Keratinocyte (primary cell): ENCODE results near the gene MANF. TPM values are rescaled to one million over a fixed set of nuclear protein-coding genes. Genes with fewer than 3 reads are reported as not detected.

Experiments used
- DNase-seq: peaks from one replicate; pipeline ENCODE4 v3.0.0-alpha.2; 2011; ENCODE audit warnings: low read depth, missing footprints, low spot score
- FAIRE-seq: peaks from 2 replicates; lab custom pipeline; 2011; peaks lifted over from hg19 to GRCh38; lab: Jason Lieb, UNC
- H2AFZ ChIP-seq: 2 replicates; pipeline ENCODE4 v1.6.0; 2012; ENCODE audit warnings: low read length, control low read depth, inconsistent platforms; ENCODE audit not compliant: control insufficient read depth
- H3K27ac ChIP-seq: 2 replicates; pipeline ENCODE4 v1.5.1; 2011; ENCODE audit warnings: low read length; ENCODE audit not compliant: control insufficient read depth, insufficient read depth
- H3K27me3 ChIP-seq: 3 replicates; pipeline ENCODE4 v1.6.0; 2011; ENCODE audit warnings: low read length; ENCODE audit not compliant: control insufficient read depth, insufficient read depth; ENCODE audit errors: extremely low read depth
- H3K36me3 ChIP-seq, 2 experiments: 2 replicates in 1 of 2; 3 replicates in 1 of 2; pipeline ENCODE4 v1.5.1; 2011; ENCODE audit warnings: low read length in 2 of 2, mild to moderate bottlenecking in 1 of 2; ENCODE audit not compliant: control insufficient read depth in 2 of 2, insufficient read depth in 2 of 2; ENCODE audit errors: extremely low read depth in 1 of 2
- H3K4me1 ChIP-seq: 3 replicates; pipeline ENCODE4 v1.5.1; 2011; ENCODE audit warnings: low read length; ENCODE audit not compliant: control insufficient read depth, insufficient read depth; ENCODE audit errors: extremely low read depth
- H3K4me2 ChIP-seq: 3 replicates; pipeline ENCODE4 v1.6.0; 2011; ENCODE audit warnings: low read depth, low read length; ENCODE audit not compliant: control insufficient read depth, insufficient read depth; ENCODE audit errors: extremely low read depth
- H3K4me3 ChIP-seq, 3 experiments: fragments of 200-600 bp in 1 of 3; sonication (generic) in 1 of 3; 2 replicates in 2 of 3; 3 replicates in 1 of 3; pipeline ENCODE4 v1.5.1; 2011 to 2016; ENCODE audit warnings: low read length in 3 of 3, mild to moderate bottlenecking in 3 of 3, control low read depth in 2 of 3, inconsistent platforms in 1 of 3, low read depth in 1 of 3, mixed read lengths in 1 of 3, mixed run types in 1 of 3, moderate library complexity in 1 of 3; ENCODE audit not compliant: control insufficient read depth in 2 of 3, insufficient read depth in 2 of 3; ENCODE audit errors: extremely low read depth in 1 of 3
- H3K79me2 ChIP-seq: 2 replicates; pipeline ENCODE4 v1.6.0; 2012; ENCODE audit warnings: low read length; ENCODE audit not compliant: control insufficient read depth, insufficient read depth
- H3K9ac ChIP-seq: 3 replicates; pipeline ENCODE4 v1.6.0; 2011; ENCODE audit warnings: low read length; ENCODE audit not compliant: control insufficient read depth, insufficient read depth; ENCODE audit errors: extremely low read depth
- H3K9me1 ChIP-seq: 3 replicates; pipeline ENCODE4 v1.6.0; 2011; ENCODE audit warnings: low read length; ENCODE audit not compliant: control insufficient read depth, insufficient read depth; ENCODE audit errors: extremely low read depth
- H3K9me3 ChIP-seq: 2 replicates; pipeline ENCODE4 v1.5.1; 2012; ENCODE audit warnings: low read depth, low read length; ENCODE audit not compliant: control insufficient read depth
- H4K20me1 ChIP-seq: 3 replicates; pipeline ENCODE4 v1.6.0; 2011; ENCODE audit warnings: low read length; ENCODE audit not compliant: control insufficient read depth, insufficient read depth; ENCODE audit errors: extremely low read depth
- CTCF ChIP-seq, 3 experiments: IDR thresholded peaks in 1 of 3; conservative IDR thresholded peaks in 1 of 3; optimal IDR thresholded peaks in 1 of 3; 2 replicates in 2 of 3; 3 replicates in 1 of 3; pipeline versions ENCODE3 to v1.5.1; 2011; ENCODE audit warnings: low read length in 3 of 3, mild to moderate bottlenecking in 3 of 3, moderate library complexity in 2 of 3, control low read depth in 1 of 3, inconsistent platforms in 1 of 3; ENCODE audit not compliant: insufficient read depth in 2 of 3; ENCODE audit errors: extremely low read depth in 1 of 3
- EZH2 ChIP-seq: IDR thresholded peaks from one replicate; pipeline ENCODE4 v1.6.1; 2012; ENCODE audit warnings: inconsistent platforms, mild to moderate bottlenecking, low read length, moderate library complexity
- dilution Hi-C: fragments of 300-500 bp; cut with MboI; formaldehyde crosslinking; loops from one replicate; pipeline ENCODE4 v1.7.0; 2020; ENCODE audit warnings: low sequenced_read_pairs; ENCODE audit not compliant: extremely low pct_ligation_motif_present
- polyA plus RNA-seq, 5 experiments: library from polyadenylated mRNA; depleted of rRNA in 3 of 5; stranded (reverse) in 3 of 5; stranded (forward) in 1 of 5; unstranded in 1 of 5; fragments of >200 nt; gene quantifications; 1 replicate in 1 of 5; 2 replicates in 3 of 5; 3 replicates in 1 of 5; pipeline versions ENCODE4 v1.2.1 to v1.2.3, GENCODE V29; 2011 to 2012; ENCODE audit warnings: missing spikeins in 2 of 5, low read depth in 1 of 5, low replicate concordance in 1 of 5

The MANF gene
- polyA plus RNA-seq, 1 donor (not counting 4 experiments of a cell fraction or from before 2014, with no cell fraction given), result 143 TPM

- peaks cover 9 to 25% of the 10 kb centered on the region in 2 experiments for H3K36me3 ChIP-seq
- no peaks in the 10 kb centered on the region for H3K4me1 ChIP-seq
Observed at GRCh38 chr3:51408021-51408420, 22.9 kb downstream of the MANF start.

GRCh38 chr3:51408813-51409212 lies 23.7 kb downstream of the MANF start:
- H3K9me1 ChIP-seq, result no peaks in the 10 kb centered on the region
- H3K36me3 ChIP-seq, result peaks cover 8 to 21% of the 10 kb centered on the region in 2 experiments
- no peak overlapping the region for H3K27ac ChIP-seq
- dilution Hi-C loops, result no loop called here
- no peaks in the 10 kb centered on the region for H3K27me3 ChIP-seq
- no peaks in the 10 kb centered on the region for H3K79me2 ChIP-seq
- DNase-seq (no peak), FAIRE-seq (no peak)
- TF ChIP-seq CTCF (optimal IDR thresholded peaks at IDR 0.05 in 1 of 3, IDR thresholded peaks at IDR 0.05 in 1 of 3, conservative IDR thresholded peaks at IDR 0.05 in 1 of 3; ENCODE audit: extremely low read depth in 1 of 3, insufficient read depth in 2 of 3, low read length in 3 of 3) (no peak), EZH2 (no peak)
- no peaks in the 10 kb centered on the region for H4K20me1 ChIP-seq
- no peaks in the 10 kb centered on the region for H3K9me3 ChIP-seq
- H3K4me3 ChIP-seq, result no peak overlapping the region
- no peak overlapping the region for H3K4me2 ChIP-seq
- no peak overlapping the region for H3K9ac ChIP-seq
- H3K4me1 ChIP-seq, result no peaks in the 10 kb centered on the region
- H2AFZ ChIP-seq, result no peak overlapping the region

More at GRCh38 chr3:51408021-51408420, 22.9 kb downstream of the MANF start:
- Histone ChIP-seq H3K9ac (no peak overlapping the region), H2AFZ (no peak overlapping the region), H3K9me3 (no peaks in the 10 kb centered on the region), H3K4me3 (no peak overlapping the region), H3K27ac (no peak overlapping the region), H3K27me3 (no peaks in the 10 kb centered on the region), H4K20me1 (no peaks in the 10 kb centered on the region), H3K79me2 (no peaks in the 10 kb centered on the region), H3K9me1 (no peaks in the 10 kb centered on the region), H3K4me2 (no peak overlapping the region)
- TF ChIP-seq EZH2 (no peak), CTCF (optimal IDR thresholded peaks at IDR 0.05 in 1 of 3, IDR thresholded peaks at IDR 0.05 in 1 of 3, conservative IDR thresholded peaks at IDR 0.05 in 1 of 3; ENCODE audit: extremely low read depth in 1 of 3, insufficient read depth in 2 of 3, low read length in 3 of 3) (no peak)
- dilution Hi-C loops, result no loop called here
- DNase-seq (no peak), FAIRE-seq (no peak)
